Stimulated activated naive B cell treated with anti-CD40 and anti-IgM and Interleukin-4, amounts not matched to agents 10 μg/mL and 1 μg/mL and 100 μg/mL, for 72 hours (primary cell): ENCODE results near the gene PLPP6.

Experiments
- ATAC-seq, 2 donors: fragments of 150-1000 bp; cut with Tn5 transposase; replicated peaks; 2 replicates each; pipeline ENCODE4 v1.10.0; 2021; ENCODE audit warnings: moderate library complexity in 1 of 2
- DNase-seq: peaks from one replicate; pipeline ENCODE4 v3.0.0; 2021
- H3K27ac Mint-ChIP-seq: one replicate; pipeline ENCODE4 v1.8.0; 2022; ENCODE audit warnings: mild to moderate bottlenecking, mixed read lengths
- H3K27me3 Mint-ChIP-seq, 2 donors: one replicate each; pipeline ENCODE4 v1.8.0; 2022; ENCODE audit warnings: mixed read lengths in 2 of 2
- H3K36me3 Mint-ChIP-seq, 2 donors: one replicate each; pipeline ENCODE4 v1.8.0; 2022; ENCODE audit warnings: mixed read lengths in 2 of 2, mild to moderate bottlenecking in 1 of 2
- H3K4me1 Mint-ChIP-seq, 2 donors: one replicate each; pipeline ENCODE4 v1.8.0; 2022; ENCODE audit warnings: mixed read lengths in 2 of 2, mild to moderate bottlenecking in 1 of 2
- H3K4me3 Mint-ChIP-seq, 2 donors: one replicate each; pipeline ENCODE4 v1.8.0; 2022; ENCODE audit warnings: mild to moderate bottlenecking in 2 of 2, mixed read lengths in 2 of 2, moderate library complexity in 1 of 2
- H3K9me3 Mint-ChIP-seq, 2 donors: one replicate each; pipeline ENCODE4 v1.8.0; 2022; ENCODE audit warnings: mixed read lengths in 2 of 2, mild to moderate bottlenecking in 1 of 2

Gene PLPP6

GRCh38 chr9:4669890-4670289, 7.8 kb downstream of the PLPP6 start:
- H3K36me3 Mint-ChIP-seq: no peaks in the 10 kb centered on the region
- peaks cover 11 to 16% of the 10 kb centered on the region in 2 donors for H3K4me1 Mint-ChIP-seq
- peaks cover 12 to 18% of the 10 kb centered on the region in 2 donors for H3K27me3 Mint-ChIP-seq
- H3K27ac Mint-ChIP-seq: no peak overlapping the region
- no peak overlapping the region for H3K4me3 Mint-ChIP-seq
- no peak for DNase-seq
- ATAC-seq: no peak
- no peaks in the 10 kb centered on the region for H3K9me3 Mint-ChIP-seq

- peaks cover 14 to 18% of the 10 kb centered on the region in 2 donors for H3K27me3 Mint-ChIP-seq
- no peak overlapping the region for H3K4me3 Mint-ChIP-seq
- no peaks in the 10 kb centered on the region for H3K9me3 Mint-ChIP-seq
- H3K36me3 Mint-ChIP-seq: peaks cover under 1% of the 10 kb centered on the region in 2 donors
- peaks cover 8 to 11% of the 10 kb centered on the region in 2 donors for H3K4me1 Mint-ChIP-seq
- ATAC-seq: no peak
- no peak overlapping the region for H3K27ac Mint-ChIP-seq
- no peak for DNase-seq
These were observed 8.5 kb downstream of the PLPP6 start for GRCh38 chr9:4670591-4670990.

GRCh38 chr9:4671737-4672136, 9.6 kb downstream of the PLPP6 start:
- Mint-ChIP-seq H3K4me1 (no peaks in the 10 kb centered on the region), H3K27me3 (peaks cover 9 to 14% of the 10 kb centered on the region in 2 donors), H3K36me3 (peaks cover 3% of the 10 kb centered on the region in 2 donors), H3K9me3 (no peaks in the 10 kb centered on the region), H3K4me3 (no peak overlapping the region), H3K27ac (no peak overlapping the region)
- DNase-seq (no peak), ATAC-seq (no peak)

- no peak overlapping the region for H3K4me3 Mint-ChIP-seq
- H3K36me3 Mint-ChIP-seq: peaks cover 3% of the 10 kb centered on the region in 2 donors
- H3K9me3 Mint-ChIP-seq: no peaks in the 10 kb centered on the region
- no peak overlapping the region for H3K27ac Mint-ChIP-seq
- DNase-seq (no peak), ATAC-seq (no peak)
- no peaks in the 10 kb centered on the region for H3K4me1 Mint-ChIP-seq
- H3K27me3 Mint-ChIP-seq: peaks cover 5% of the 10 kb centered on the region in 2 donors
These were observed 12.7 kb downstream of the PLPP6 start for GRCh38 chr9:4674783-4675182.

GRCh38 chr9:4677392-4677791, 15.3 kb downstream of the PLPP6 start:
- H3K4me3 Mint-ChIP-seq: no peak overlapping the region
- peaks cover 0 to 3% of the 10 kb centered on the region in 2 donors for H3K4me1 Mint-ChIP-seq
- peaks cover 5% of the 10 kb centered on the region in 2 donors for H3K27me3 Mint-ChIP-seq
- ATAC-seq: no peak
- H3K36me3 Mint-ChIP-seq: peaks cover 3% of the 10 kb centered on the region in 2 donors
- DNase-seq: no peak
- H3K9me3 Mint-ChIP-seq: no peaks in the 10 kb centered on the region
- H3K27ac Mint-ChIP-seq: no peak overlapping the region

- Mint-ChIP-seq H3K4me3 (no peak overlapping the region), H3K36me3 (peaks cover 8 to 9% of the 10 kb centered on the region in 2 donors), H3K9me3 (no peaks in the 10 kb centered on the region), H3K27me3 (peaks cover 5% of the 10 kb centered on the region in 2 donors), H3K27ac (no peak overlapping the region), H3K4me1 (peaks cover 6 to 8% of the 10 kb centered on the region in 2 donors)
- ATAC-seq (peak; percentile 26 to 35), DNase-seq (no peak)
These were observed 16.7 kb downstream of the PLPP6 start for GRCh38 chr9:4678679-4679267.

GRCh38 chr9:4679268-4680172, 17.4 kb downstream of the PLPP6 start, which contains the start of gene CDC37L1:
CDC37L1 (plus strand) TSS chr9:4679569; CDS start chr9:4679768, 199 bp downstream.
- no peaks in the 10 kb centered on the region for H3K9me3 Mint-ChIP-seq
- H3K4me3 Mint-ChIP-seq: no peak within 1 kb of the TSS
- H3K4me1 Mint-ChIP-seq: peaks cover 7 to 10% of the 10 kb centered on the region in 2 donors

GRCh38 chr9:4680173-4680525, 18.1 kb downstream of the PLPP6 start:
- ATAC-seq (no peak), DNase-seq (no peak)
- H3K4me3 Mint-ChIP-seq: no peak overlapping the region
- peaks cover 11 to 12% of the 10 kb centered on the region in 2 donors for H3K4me1 Mint-ChIP-seq
- no peak overlapping the region for H3K27ac Mint-ChIP-seq
- H3K9me3 Mint-ChIP-seq: no peaks in the 10 kb centered on the region
- peaks cover 5% of the 10 kb centered on the region in 2 donors for H3K27me3 Mint-ChIP-seq
- peaks cover 15 to 16% of the 10 kb centered on the region in 2 donors for H3K36me3 Mint-ChIP-seq

More at GRCh38 chr9:4679268-4680172, 17.4 kb downstream of the PLPP6 start, which contains the start of gene CDC37L1:
- H3K27ac Mint-ChIP-seq: no peak within 1 kb of the TSS
- H3K27me3 Mint-ChIP-seq: peaks cover 5% of the 10 kb centered on the region in 2 donors
- DNase-seq: peak; percentile 97
- peaks cover 9 to 11% of the 10 kb centered on the region in 2 donors for H3K36me3 Mint-ChIP-seq
- ATAC-seq: peak; percentile 96 to 98

- no peak for ATAC-seq
These were observed 18.7 kb downstream of the PLPP6 start for GRCh38 chr9:4680750-4681149.

GRCh38 chr9:4684820-4685219, 22.7 kb downstream of the PLPP6 start:
- Mint-ChIP-seq H3K27ac (no peak overlapping the region), H3K27me3 (no peaks in the 10 kb centered on the region), H3K36me3 (peaks cover 16 to 28% of the 10 kb centered on the region in 2 donors), H3K4me3 (no peak overlapping the region), H3K4me1 (peaks cover 13 to 21% of the 10 kb centered on the region in 2 donors), H3K9me3 (no peaks in the 10 kb centered on the region)
- DNase-seq: no peak
- ATAC-seq: no peak

More at GRCh38 chr9:4680750-4681149, 18.7 kb downstream of the PLPP6 start:
- H3K27me3 Mint-ChIP-seq: peaks cover 2 to 3% of the 10 kb centered on the region in 2 donors
- no peak overlapping the region for H3K4me3 Mint-ChIP-seq
- H3K27ac Mint-ChIP-seq: no peak overlapping the region
- no peaks in the 10 kb centered on the region for H3K9me3 Mint-ChIP-seq
- peaks cover 14 to 18% of the 10 kb centered on the region in 2 donors for H3K36me3 Mint-ChIP-seq
- DNase-seq: no peak
- peaks cover 11 to 12% of the 10 kb centered on the region in 2 donors for H3K4me1 Mint-ChIP-seq

- Mint-ChIP-seq H3K36me3 (peaks cover 23 to 39% of the 10 kb centered on the region in 2 donors), H3K27ac (no peak overlapping the region), H3K4me1 (peaks cover 17 to 34% of the 10 kb centered on the region in 2 donors), H3K4me3 (no peak overlapping the region), H3K9me3 (no peaks in the 10 kb centered on the region), H3K27me3 (no peaks in the 10 kb centered on the region)
- DNase-seq (no peak), ATAC-seq (no peak)
These were observed 24.0 kb downstream of the PLPP6 start for GRCh38 chr9:4686112-4686511.

- no peak overlapping the region for H3K4me3 Mint-ChIP-seq
- no peaks in the 10 kb centered on the region for H3K9me3 Mint-ChIP-seq
- no peak for ATAC-seq
- peaks cover 14 to 36% of the 10 kb centered on the region in 2 donors for H3K4me1 Mint-ChIP-seq
- peaks cover 27 to 42% of the 10 kb centered on the region in 2 donors for H3K36me3 Mint-ChIP-seq
- H3K27me3 Mint-ChIP-seq: no peaks in the 10 kb centered on the region
- no peak for DNase-seq
- no peak overlapping the region for H3K27ac Mint-ChIP-seq
These were observed 24.5 kb downstream of the PLPP6 start for GRCh38 chr9:4686584-4686983.

GRCh38 chr9:4689021-4689420, 26.9 kb downstream of the PLPP6 start:
- Mint-ChIP-seq H3K4me1 (peaks cover 11 to 30% of the 10 kb centered on the region in 2 donors), H3K27ac (no peak overlapping the region)

GRCh38 chr9:4689687-4690104, 27.6 kb downstream of the PLPP6 start:
- peaks cover 10 to 27% of the 10 kb centered on the region in 2 donors for H3K4me1 Mint-ChIP-seq
- no peak for DNase-seq

More at GRCh38 chr9:4689021-4689420, 26.9 kb downstream of the PLPP6 start:
- Mint-ChIP-seq H3K36me3 (peaks cover 22 to 42% of the 10 kb centered on the region in 2 donors), H3K4me3 (no peak overlapping the region), H3K9me3 (no peaks in the 10 kb centered on the region), H3K27me3 (no peaks in the 10 kb centered on the region)
- ATAC-seq (no peak), DNase-seq (no peak)

More at GRCh38 chr9:4689687-4690104, 27.6 kb downstream of the PLPP6 start:
- Mint-ChIP-seq H3K4me3 (no peak overlapping the region), H3K9me3 (no peaks in the 10 kb centered on the region), H3K36me3 (peaks cover 18 to 43% of the 10 kb centered on the region in 2 donors), H3K27me3 (no peaks in the 10 kb centered on the region), H3K27ac (peak overlapping the region; percentile 20)
- ATAC-seq: peak; percentile 44 to 72
